Esophagus muscularis mucosa (tissue), 4 donors: ENCODE data around the gene SLC25A43. TPM values are rescaled to one million over a fixed set of nuclear protein-coding genes. Genes with fewer than 3 reads are reported as not detected.

Source experiments
- DNase-seq: peaks from one replicate; pipeline ENCODE4 v3.0.0-alpha.2; 2017; ENCODE audit errors: extremely low spot score
- H3K27ac ChIP-seq, 4 donors: fragments of 200-600 bp; sonication (generic); replicated peaks in 1 of 4; 1 replicate in 3 of 4; 2 replicates in 1 of 4; pipeline ENCODE4 v1.5.1; 2016 to 2019; ENCODE audit warnings: mild to moderate bottlenecking in 1 of 4
- H3K27me3 ChIP-seq, 4 donors: fragments of 200-600 bp; sonication (generic); one replicate each; pipeline versions ENCODE4 v1.5.1 to v1.6.0; 2016 to 2019
- H3K36me3 ChIP-seq, 4 donors: fragments of 200-600 bp; sonication (generic); one replicate each; pipeline ENCODE4 v1.5.1; 2016 to 2019
- H3K4me1 ChIP-seq, 4 donors: fragments of 200-600 bp; sonication (generic); one replicate each; pipeline ENCODE4 v1.5.1; 2016 to 2019
- H3K4me3 ChIP-seq, 4 donors: fragments of 200-600 bp; sonication (generic); 1 replicate in 2 of 4; 2 replicates in 2 of 4; pipeline ENCODE4 v1.5.1; 2016 to 2019; ENCODE audit warnings: mild to moderate bottlenecking in 4 of 4, moderate library complexity in 1 of 4
- H3K9me3 ChIP-seq, 4 donors: fragments of 200-600 bp; sonication (generic); 1 replicate in 3 of 4; 2 replicates in 1 of 4; pipeline ENCODE4 v1.5.1; 2016 to 2019
- CTCF ChIP-seq, 3 experiments: fragments of 200-600 bp in 2 of 3; fragments of 450-650 bp in 1 of 3; sonication (generic) in 2 of 3; IDR thresholded peaks; one replicate each; pipeline ENCODE4 v1.5.1; 2017 to 2019; ENCODE audit warnings: antibody characterized with exemption in 3 of 3, mild to moderate bottlenecking in 2 of 3, moderate library complexity in 1 of 3
- EP300 ChIP-seq: sonication (generic); formaldehyde crosslinking; IDR thresholded peaks from one replicate; pipeline ENCODE4 v1.6.1; 2017; ENCODE audit warnings: antibody characterized with exemption
- POLR2A ChIP-seq: fragments of 450-650 bp; IDR thresholded peaks from one replicate; pipeline ENCODE4 v1.6.1; 2017; ENCODE audit warnings: antibody characterized with exemption, moderate library complexity, mild to moderate bottlenecking, low read depth
- POLR2AphosphoS5 ChIP-seq, 2 donors: sonication (generic); formaldehyde crosslinking; IDR thresholded peaks; one replicate each; pipeline ENCODE4 v1.6.1; 2017; ENCODE audit warnings: antibody characterized with exemption in 2 of 2
- WGBS: methylation state at CpG from one replicate; pipeline ENCODE4 v1.1.5; 2018; 5-methylcytosine and 5-hydroxymethylcytosine counted together
- intact Hi-C: fragments of 100-400 bp; cut with DNase I; formaldehyde crosslinking; loops from one replicate; pipeline ENCODE4 v1.15.1; 2023
- total RNA-seq, 4 donors: library from RNA; depleted of rRNA; stranded (reverse); fragments of >200 nt; gene quantifications; one replicate each; pipeline versions ENCODE4 v1.1.0 to v1.2.1, GENCODE V29; 2016

The SLC25A43 gene
- total RNA-seq, 4 donors from 2014 or later, result 6.6 to 15.4 (median 13.0) TPM

GRCh38 chrX:119421016-119421705, 22.0 kb downstream of the SLC25A43 start:
- 76% methylated on average over 7 of the region's 7 CpGs for WGBS
- H3K27ac ChIP-seq, result no peak overlapping the region
- no peak overlapping the region for H3K4me3 ChIP-seq
- peaks cover 0 to 23% (median 6%) of the 10 kb centered on the region in 4 donors for H3K36me3 ChIP-seq
- no peaks in the 10 kb centered on the region for H3K27me3 ChIP-seq
- TF ChIP-seq POLR2AphosphoS5 (IDR thresholded peaks at IDR 0.05) (no peak), POLR2A (no peak)
- H3K9me3 ChIP-seq, result no peaks in the 10 kb centered on the region
- intact Hi-C loops, result no loop called here
- H3K4me1 ChIP-seq, result no peaks in the 10 kb centered on the region
- DNase-seq, result no peak

GRCh38 chrX:119423631-119424030, 24.5 kb downstream of the SLC25A43 start:
- no peak overlapping the region for H3K4me3 ChIP-seq
- no peaks in the 10 kb centered on the region for H3K27me3 ChIP-seq
- TF ChIP-seq CTCF (IDR thresholded peaks at IDR 0.05), result no peak
- no peak for TF ChIP-seq EP300
- no peak for TF ChIP-seq POLR2AphosphoS5 (IDR thresholded peaks at IDR 0.05)
- no peak for TF ChIP-seq POLR2A
- peaks cover 0 to 8% (median 3%) of the 10 kb centered on the region in 4 donors for H3K4me1 ChIP-seq
- no peaks in the 10 kb centered on the region for H3K9me3 ChIP-seq
- H3K27ac ChIP-seq, result no peak overlapping the region
- H3K36me3 ChIP-seq, result peaks cover 0 to 17% (median 4%) of the 10 kb centered on the region in 4 donors
- WGBS, result 95% methylated on average over 14 of the region's 14 CpGs
- no peak for DNase-seq
- intact Hi-C loops, result no loop called here

- H3K27me3 ChIP-seq, result no peaks in the 10 kb centered on the region
- no peak overlapping the region for H3K4me3 ChIP-seq
- 62% methylated on average over 6 of the region's 6 CpGs for WGBS
- DNase-seq, result no peak
- peaks cover 0 to 8% (median 3%) of the 10 kb centered on the region in 4 donors for H3K4me1 ChIP-seq
- intact Hi-C loops, result no loop called here
- no peak for TF ChIP-seq EP300
- no peak for TF ChIP-seq POLR2A
- no peak for TF ChIP-seq POLR2AphosphoS5 (IDR thresholded peaks at IDR 0.05)
- no peaks in the 10 kb centered on the region for H3K9me3 ChIP-seq
- no peak overlapping the region for H3K27ac ChIP-seq
- H3K36me3 ChIP-seq, result peaks cover 0 to 10% (median 1%) of the 10 kb centered on the region in 4 donors
Observed at GRCh38 chrX:119424999-119425398, 25.9 kb downstream of the SLC25A43 start.

GRCh38 chrX:119427024-119427794, 28.1 kb downstream of the SLC25A43 start:
- intact Hi-C loops, result no loop called here
- Histone ChIP-seq H3K36me3 (peaks cover 0 to 7% (median 1%) of the 10 kb centered on the region in 4 donors), H3K27me3 (no peaks in the 10 kb centered on the region), H3K4me3 (no peak overlapping the region), H3K27ac (no peak overlapping the region), H3K9me3 (no peaks in the 10 kb centered on the region), H3K4me1 (peaks cover 0 to 8% (median 3%) of the 10 kb centered on the region in 4 donors)
- WGBS, result 62% methylated on average over 9 of the region's 9 CpGs
- TF ChIP-seq POLR2A (no peak), CTCF (IDR thresholded peaks at IDR 0.05) (no peak)
- no peak for DNase-seq

GRCh38 chrX:119427795-119428185, 28.7 kb downstream of the SLC25A43 start:
- 78% methylated on average over 4 of the region's 4 CpGs for WGBS

More at GRCh38 chrX:119427795-119428185, 28.7 kb downstream of the SLC25A43 start:
- Histone ChIP-seq H3K4me3 (no peak overlapping the region), H3K27ac (no peak overlapping the region), H3K27me3 (no peaks in the 10 kb centered on the region), H3K4me1 (peaks cover 0 to 8% (median 3%) of the 10 kb centered on the region in 4 donors), H3K9me3 (no peaks in the 10 kb centered on the region), H3K36me3 (peaks cover 0 to under 1% (median 0%) of the 10 kb centered on the region in 4 donors)
- intact Hi-C loops, result no loop called here
- TF ChIP-seq EP300 (no peak), CTCF (IDR thresholded peaks at IDR 0.05) (no peak), POLR2AphosphoS5 (IDR thresholded peaks at IDR 0.05) (no peak), POLR2A (no peak)
- no peak for DNase-seq
